EH (cell line): ENCODE results near the gene FAIM2.
"Not testable (repeated sequence)": the region's sequence is repeated elsewhere in the genome, so short reads cannot be mapped to it uniquely, and the experiment has no call there.

Experiments used
- DNase-seq: peaks from one replicate; pipeline ENCODE4 v3.0.0-alpha.2; 2015; ENCODE audit warnings: low read depth

Gene FAIM2

DNA sequence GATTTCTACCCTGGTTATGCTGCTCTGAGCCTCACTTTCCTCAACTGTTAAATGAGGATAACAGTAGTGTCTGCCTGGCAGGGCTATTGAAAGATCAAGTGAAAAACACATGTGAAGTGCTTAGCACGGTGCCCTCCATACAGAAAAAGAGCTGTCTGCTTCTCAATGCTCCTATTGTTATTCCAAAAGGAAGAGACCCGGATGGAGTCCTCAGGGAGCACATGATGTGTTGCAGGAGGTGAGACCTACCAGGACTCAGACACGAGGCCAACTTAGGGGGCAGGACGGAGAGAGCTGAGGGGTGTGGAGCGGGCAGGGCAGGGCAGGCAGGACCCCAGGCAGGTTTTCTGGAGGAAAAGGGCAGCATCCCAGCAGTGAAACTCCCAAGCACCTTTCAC lies 8.9 kb downstream of the FAIM2 start:
- DNase-seq: no peak

DNA sequence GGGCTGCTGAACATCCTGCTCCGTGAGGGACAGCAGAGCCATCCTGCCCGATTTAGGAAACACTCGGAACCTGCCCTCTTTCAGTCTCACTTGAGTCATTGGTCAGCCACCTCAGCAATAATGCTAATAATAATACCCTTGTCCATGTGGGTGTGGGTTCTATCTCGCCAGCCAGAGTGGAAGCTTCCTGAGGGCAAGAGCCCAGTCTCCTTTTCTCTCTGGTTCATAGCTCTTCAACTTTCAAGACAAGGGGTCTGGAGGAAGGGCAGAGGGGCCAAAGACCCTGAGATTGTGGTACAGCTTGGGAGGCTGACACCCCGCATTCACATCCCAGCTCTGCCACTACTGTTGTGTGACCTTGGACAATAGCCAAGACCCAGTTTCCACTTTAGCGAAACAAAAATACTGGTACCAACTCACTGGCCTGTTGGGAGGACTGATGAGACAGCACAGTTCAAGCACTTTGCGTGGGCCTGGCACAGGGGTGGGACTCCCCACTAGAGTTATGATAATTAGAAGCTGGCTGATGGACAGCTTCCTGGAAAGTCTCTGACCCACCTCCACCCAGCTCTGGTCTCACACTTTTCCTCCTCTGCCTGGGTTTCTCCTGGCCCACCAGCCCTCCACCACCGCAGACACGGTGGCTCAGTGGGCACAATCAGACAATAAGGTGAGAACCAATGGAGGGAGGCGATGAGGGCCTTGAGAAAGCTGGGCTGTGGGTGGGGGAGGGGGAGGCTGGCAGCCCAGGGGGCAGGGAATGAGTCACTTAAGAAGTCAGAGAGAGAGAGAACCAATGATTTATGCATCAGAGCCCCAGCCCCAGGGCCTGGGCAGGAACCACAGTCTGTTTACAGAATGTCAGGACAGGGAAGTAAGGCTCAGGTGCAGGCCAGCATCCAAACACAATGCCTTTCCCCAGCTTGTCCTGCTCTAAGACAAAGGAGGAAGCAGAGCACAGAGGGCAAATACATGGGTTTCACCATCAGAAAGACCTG lies 9.6 kb downstream of the FAIM2 start:
- peak; percentile 57 for DNase-seq

DNA sequence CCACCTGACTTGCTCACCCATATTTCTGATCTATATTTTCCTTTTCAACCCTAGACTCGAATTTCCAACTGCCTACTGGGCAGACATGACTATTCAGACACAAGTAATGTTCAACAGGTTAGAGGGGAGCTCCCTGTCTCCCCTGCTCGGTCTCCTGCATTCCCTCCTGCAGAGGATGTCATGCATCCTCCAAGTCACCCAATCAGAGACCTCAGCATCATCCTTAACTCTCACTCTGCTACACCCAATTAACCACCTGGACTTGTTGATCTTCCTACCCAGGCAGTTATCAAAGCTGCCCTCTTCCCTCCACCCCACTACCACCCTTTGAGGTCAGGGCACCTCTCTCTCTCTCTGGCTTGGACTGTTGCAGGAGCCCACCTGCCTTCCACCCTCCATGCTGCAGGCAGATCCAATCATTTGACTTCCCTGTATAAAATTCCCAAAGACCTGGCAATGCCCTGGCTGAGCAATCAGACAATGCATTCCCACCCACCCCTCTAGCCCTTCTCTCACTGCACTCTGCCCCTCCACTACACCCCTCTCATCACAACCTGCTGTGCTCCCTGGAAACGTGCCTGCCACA lies 10.9 kb downstream of the FAIM2 start:
- DNase-seq: no peak

DNA sequence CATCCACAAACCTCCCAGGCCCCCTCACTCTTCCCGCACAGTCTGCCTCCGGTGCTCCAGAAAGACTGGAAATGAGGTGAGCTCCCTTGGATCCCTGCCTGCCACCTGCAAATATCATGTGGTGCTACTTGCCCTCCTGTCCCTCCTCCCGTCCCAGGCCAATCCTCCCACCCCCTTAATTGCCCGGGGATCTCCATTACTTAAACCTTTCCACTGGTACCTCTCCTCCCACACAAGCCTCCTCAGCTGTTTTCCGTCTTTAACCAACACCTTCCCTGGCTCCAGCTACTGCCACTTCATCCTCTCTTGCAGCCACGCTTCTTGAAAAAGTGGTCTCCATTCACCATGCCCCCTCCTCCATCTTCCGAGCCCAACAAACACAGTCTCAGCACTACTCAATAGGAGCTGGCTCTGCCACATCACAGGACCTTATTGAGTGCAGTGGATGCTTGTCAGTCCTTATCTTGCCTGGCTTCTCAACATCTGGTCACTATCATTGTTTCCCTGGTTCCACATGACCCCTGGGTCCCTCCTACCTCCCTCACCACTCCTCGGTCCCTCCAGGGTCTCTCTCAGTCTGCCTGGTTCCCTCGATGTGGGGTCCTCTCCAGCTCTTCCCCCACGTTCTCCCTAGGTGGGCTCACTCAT lies 11.5 kb downstream of the FAIM2 start:
- DNase-seq: no peak

DNA sequence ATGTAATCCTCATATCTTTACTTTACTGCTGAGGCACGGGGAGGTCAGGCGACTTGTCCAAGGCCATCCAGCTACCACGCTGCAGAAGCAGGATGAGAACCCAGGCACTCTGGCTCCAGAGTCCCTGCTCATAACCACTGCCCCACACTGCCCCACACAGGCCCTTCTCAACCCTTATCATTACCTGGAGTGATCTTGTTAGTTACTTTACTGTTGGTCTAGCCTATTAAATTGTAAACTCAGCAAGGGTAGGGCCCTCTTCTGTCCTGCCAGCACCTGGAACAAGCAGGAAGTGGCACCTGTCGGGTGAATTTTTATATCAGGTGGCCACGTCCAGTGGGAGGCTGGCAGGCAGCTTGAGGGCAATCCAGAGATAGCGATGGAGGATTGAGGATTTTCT lies 12.2 kb downstream of the FAIM2 start:
- no peak for DNase-seq

DNA sequence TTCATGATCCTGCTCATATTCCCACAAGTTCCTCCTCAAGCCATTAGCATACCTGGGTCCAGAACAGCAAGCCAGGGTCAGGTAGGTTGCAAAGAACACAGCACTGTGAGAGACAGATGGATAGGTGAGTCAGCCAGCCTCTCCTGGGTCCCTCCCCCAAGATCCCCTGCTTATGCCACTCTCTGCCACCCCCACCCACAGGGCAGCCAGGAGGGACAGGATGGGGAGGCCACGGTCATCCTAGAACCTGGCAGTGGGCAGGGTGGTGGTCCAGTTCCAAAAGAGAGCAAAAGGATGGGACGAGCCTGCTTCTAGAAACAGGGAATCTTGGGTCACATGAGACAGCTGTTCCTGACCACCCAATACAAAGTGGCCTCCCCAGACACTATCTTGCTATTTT lies 12.7 kb downstream of the FAIM2 start:
- no peak for DNase-seq

DNA sequence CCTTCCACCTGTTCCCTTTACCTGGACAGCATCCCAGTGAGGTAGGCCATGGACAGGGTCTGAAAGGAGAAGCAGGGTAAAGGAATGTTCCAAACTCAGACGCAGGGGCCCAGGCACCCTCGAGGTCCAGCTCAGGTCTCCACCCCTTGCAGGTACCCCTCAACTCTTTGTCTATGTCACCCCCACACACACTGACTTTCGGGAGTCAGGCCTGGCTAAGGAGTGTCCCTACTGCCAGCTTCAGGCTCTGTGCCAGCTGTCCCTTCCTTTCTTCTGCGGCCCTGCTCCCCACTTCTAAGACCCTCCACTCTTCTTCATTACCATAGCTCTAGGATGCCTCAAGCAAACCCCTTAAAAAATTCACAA lies 13.6 kb downstream of the FAIM2 start:
- no peak for DNase-seq

DNA sequence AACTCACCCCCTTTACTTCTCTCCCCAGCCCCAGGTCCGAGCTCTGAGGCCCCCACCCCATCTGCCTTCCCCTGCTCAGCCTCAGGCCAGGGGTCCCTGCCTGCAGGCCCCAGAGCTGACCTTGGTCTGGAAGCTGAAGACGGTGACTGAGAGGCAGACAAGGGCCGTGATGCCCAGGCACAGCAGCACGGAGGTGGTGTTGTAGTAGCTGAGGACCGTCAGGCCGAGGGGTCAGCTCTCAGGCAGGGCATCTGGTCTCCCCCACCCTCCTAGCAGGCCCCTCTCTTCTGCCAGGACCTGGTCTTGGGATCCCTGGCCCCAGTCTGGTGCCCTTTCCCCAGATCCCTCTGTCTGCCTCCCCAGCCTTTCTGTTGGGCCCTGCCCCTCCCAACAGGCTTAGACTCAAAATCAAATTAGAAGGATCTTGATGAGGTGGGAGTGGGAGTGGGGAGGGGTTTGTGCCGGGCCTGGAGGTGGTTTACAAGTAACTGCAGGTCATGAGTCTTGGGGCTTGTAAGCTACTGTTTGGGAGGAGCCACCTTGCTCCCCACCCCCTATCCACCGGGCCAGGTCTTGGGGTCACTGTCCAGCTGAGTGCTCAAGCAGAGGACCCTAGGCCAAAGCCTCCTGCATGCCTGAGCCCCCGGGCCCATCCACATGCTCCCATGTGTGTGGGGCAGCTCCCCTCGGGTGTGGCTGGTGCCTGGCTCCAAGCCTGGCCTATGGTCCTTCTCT lies 14.2 kb downstream of the FAIM2 start:
- no peak for DNase-seq

DNA sequence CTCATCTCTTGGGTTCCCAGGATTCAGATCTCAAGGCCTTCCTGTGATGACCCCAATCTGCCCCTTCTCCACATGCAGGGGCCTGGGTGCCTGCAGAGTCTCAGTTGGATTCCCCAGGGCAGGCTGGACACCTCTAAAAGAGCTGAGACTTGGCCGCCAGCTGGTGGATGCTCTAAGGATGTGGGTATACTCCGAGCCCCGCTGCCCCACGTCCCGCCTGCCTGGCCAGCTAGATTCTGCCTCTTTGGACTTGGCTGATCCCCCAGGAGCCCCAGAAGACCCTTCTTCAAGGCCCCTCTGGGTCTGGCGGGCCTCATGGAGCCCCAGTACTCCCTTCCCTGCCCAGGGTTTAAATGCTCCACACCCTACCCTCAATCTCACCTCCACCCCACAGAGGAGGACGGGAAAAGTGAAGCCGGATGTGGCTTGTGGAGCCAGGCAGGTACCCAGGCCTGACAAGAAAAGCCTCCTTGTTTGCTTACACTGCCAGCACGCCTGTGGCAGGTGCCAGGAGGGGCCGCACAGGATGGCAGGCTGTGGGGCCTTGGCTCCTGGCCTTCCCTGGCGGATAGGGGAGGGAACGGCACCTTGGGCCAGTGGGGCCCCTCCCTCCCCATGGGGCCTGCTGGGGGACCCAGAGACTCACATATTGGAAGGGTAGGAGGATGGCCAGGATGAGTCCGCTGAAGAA lies 15.1 kb downstream of the FAIM2 start:
- DNase-seq: no peak

DNA sequence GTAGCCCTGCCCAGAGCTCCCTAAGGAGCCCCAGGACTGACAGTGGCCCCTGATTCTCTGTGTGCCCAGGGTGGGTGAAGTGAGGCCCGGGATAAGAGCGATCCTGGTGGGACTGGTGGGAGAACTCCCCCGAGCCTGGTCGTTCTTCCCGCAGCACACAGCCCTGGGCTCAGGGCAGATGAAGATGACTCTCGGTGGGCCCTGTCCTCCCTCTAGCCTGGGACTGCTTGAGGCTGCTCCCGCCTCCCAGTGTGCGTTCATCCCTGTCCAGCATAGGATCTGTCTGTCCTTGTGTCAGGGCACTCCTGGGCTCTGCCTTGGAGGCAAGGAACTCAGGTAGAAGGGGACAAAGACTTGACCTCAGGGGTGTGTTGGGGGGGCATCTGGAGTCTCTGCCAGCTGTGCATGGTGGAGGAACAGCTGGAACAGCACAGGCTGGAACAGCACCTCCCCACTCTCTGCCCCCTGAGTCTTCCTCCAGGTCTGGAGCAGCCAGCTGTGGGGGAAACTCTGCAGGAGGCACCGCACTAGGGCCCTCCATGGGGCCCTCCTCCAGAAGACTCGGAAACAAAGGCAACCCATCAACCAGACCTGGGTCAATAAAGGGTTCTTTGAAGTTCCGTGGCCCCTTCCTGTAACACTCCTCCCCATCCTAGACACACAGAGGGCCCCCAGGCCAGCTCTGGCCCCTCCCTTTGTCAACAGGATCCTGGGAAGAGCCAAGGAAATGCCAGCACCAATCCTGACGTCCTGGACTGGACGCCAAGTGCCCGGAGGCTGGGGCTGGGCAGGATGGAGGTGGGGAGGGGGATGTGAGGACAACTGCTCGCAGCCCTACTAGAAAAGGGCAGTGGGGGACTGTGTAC lies 15.9 kb downstream of the FAIM2 start:
- DNase-seq: no peak

DNA sequence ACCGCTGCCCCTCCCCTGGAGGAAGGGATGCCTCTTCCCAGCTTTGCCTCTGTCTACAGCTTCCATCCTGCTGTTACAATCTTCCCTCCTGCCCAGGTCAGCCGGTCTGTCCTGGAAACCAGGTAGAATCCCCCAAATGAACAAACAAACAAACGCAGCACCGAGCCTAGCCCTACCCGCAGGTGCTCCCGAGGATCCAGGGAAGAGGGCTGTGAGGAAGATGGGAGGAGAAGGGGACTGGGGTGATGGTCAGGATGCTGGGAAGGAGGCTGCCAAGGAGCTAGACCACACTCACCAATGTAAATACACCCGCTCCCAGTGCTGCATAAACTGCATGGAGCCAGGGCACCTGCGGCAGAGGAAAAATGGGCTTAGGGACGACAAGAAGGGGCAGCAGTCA lies 16.6 kb downstream of the FAIM2 start:
- DNase-seq: no peak

DNA sequence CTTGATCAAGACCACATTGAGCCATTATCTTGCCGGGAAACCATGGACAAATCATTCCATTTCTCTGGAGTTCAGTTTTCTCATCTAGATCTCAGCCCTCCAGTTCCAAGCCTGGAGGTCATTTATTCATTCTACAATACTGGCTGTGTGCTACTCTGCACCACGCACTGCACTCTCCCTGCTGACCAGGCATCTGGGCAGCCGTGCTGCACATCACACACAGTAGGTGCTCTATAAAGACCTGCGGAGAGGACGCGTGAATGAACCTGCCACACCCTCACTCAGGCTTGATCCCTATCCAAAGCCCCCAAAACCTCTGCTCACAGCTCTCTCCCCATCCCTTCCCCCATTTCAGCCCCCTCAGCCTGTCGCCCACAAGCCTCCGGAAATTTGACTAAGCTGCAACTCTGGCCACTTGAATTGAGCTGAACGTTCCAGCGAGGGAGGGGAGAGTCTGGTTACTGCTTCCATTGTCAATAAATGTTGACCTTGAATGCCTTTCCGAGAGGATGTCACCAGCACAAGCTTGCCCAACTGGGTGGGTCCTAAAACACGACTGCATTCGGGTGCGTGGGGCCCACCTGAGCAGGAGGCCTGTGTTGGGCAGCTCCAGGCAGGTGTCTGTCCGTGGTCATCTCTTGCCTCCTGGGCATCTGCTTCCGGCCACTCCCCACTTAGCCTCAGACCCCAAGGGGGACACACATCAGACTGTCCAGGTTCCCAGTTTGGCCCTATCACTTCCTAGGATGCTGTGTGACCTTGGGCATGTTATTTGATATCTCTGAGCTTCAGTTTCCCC lies 17.8 kb downstream of the FAIM2 start:
- DNase-seq: no peak

DNA sequence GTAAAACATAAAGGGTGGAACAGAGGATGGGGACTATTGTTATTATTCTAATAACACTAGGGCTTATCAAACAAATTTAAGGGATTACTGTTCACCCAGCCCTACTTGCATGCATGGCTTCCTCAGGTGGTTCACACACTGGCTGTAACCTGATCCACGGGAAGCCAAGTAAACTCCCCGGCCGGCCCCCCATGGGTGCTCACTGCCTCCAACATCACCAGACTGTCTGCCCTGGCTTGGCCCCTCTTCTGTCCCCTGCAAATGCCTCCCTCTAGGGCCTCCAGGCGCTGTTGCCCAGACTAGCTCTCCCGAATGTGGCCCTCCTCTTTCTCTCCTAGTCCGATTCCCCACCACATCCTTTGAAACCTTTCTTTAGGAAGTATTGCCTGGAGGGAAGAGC lies 18.6 kb downstream of the FAIM2 start:
- no peak for DNase-seq

DNA sequence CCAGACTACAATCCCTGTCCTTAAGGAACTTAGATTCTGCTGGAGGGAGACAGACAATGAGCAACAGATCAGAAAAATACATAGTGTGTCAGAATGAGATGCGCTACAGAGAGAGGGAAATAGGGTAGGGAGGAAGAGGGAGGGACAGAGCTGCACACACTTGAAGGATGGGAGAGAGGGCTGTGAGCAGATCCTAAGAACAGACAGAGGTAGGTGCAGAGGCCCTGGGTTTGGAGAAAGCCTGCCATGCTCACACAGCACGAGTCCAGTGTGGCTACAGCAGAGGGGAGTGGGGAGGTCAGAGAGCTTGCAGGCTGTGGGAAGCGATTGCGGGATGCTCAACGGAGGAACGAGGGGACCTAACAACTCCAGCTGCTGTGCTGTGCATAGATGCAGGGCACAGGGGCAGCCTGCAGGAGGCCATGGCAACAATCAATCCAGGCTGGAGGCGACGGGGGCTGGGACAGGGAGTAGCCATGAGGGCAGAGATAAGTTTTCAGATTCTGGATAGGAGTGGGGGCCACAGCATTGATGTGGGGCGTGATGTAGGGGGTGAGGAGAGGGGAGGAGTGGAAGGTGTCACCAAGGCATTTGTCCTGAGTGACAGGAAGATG lies 20.7 kb downstream of the FAIM2 start:
- no peak for DNase-seq

DNA sequence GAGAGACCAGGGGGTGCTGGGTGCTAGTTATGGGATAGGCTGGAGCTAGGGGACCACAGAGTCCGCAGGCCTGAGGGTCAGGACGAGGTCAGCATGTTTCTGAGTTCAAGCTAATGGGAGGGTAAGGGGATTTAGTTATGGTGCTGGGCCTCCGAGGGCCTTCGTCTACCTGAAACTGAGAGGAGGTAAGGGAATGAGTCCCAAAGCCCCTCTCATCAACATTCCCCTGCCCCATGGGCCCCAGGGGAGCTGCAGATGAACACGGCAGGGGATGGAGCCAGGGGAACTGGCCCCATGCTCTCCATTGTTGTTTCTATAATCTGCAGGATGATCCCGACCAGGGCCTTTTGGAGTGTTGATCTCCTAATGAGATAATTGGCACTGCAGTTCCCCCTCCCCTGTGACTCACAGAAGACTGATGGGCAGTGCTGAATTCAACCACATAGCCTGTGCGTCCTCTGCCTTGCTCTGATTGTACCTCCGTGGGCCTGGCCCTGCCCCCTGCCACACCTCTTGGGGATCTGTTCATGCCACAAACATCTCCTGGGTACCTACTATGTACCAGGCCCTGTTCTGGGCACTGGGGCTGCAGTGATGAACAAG lies 21.4 kb downstream of the FAIM2 start:
- no peak for DNase-seq

DNA sequence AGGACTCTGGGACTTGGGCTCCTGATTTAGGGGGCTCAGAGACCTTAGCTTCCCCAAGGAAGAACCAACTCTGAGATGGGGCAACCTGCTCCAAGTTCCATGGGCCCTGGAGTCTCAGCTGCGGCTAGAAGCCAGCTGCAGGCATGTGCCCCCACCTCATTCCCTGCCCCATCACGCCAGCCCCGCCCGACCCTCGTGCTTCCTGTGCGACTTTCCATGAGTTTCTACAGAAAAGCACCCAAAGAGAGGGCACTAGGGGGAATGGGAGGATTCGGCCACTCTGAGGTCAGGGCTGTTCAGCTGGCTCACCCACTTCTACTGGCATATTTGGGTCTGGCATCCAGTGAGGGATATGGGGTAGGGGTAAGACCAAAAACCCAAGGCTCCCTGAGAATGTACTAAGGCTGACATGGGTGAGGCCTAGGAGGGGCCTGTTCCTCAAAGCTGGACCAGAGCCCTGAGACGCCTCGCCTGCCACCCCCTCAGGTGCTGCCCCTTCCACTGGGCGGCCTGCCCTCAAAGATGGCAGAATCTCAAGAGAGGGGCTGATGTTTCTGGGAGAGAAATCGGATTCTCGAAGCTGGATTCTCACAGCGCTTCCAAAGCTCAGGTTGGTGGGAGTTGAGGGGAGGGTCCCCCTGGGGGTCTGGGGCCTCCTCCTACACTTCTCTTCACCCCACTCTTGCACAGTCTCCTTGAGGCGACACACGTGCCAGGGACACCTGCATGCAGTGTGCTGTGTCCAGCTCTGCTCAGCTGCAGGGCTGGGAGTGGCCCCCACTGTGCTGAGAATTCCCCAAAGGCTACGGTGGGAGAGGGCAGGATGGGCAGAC lies 22.1 kb downstream of the FAIM2 start:
- no peak for DNase-seq

DNA sequence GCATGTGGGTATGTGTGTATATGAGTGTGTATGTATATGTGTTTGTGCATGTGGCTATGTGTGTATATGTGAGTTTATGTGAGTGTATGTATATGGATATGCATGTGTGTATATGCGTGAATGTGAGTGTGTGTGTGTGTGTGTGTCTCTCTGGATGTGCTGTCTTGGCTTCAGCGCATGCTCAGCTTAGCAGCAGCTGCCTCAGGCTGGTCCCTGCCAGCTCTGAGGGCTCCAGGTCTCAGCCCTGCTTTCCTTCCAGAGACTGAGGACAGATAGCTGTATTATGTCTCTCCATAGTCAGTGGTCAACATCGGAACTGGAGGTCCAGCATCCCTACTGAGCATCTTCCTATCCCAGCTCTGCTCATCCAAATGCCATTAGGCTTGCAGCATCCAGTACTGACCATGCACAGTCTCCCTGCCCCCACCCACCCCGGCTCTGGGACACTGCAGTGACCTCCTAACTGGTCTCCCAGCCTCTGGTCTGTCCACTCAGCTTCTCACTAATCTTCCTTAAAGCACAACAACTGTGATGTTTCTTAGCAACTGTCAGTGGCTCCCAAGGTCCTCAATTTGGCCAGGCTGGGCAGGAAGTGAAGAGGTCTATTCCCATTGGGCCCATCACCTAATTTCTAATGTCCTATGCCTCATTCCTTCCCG lies 22.8 kb downstream of the FAIM2 start:
- DNase-seq: no peak

DNA sequence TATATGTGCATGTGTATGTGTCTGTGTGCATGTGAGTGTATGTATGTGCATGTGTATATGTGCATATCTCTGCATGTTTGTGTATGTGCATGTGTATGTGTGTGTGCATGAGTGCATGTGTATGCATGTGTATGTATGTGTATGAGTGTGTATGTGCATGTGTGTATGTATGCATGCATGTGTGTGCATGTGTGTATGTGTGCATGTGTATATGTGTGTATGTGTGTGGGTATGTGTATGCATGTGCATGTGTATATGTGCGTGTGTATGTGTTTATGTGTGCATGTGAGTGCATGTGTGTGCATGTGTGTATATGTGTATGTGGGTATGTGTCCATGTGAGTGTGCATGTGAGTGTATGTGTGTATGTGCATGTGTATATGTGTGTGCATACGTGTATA lies 24.6 kb downstream of the FAIM2 start:
- DNase-seq: not testable (repeated sequence)
